ENCODE measurements around the gene PTGES2.

PTGES2 gene

GRCh38 chr9:128148509-128149000, 21.0 kb upstream of the PTGES2 start:
- DNase-seq (ENCODE audit: insufficient read length, low spot score): no peak
- TF ChIP-seq POLR2A (IDR thresholded peaks at IDR 0.05; ENCODE audit: low read depth, low read length): no peak
- no peak for TF ChIP-seq TAF1 (IDR thresholded peaks at IDR 0.05; ENCODE audit: low read depth, low read length)
- TF ChIP-seq SPI1 (IDR thresholded peaks at IDR 0.05; ENCODE audit: low read depth, low read length): no peak
- no peak for TF ChIP-seq POLR2AphosphoS5 (IDR thresholded peaks at IDR 0.05; ENCODE audit: low read depth, low read length)
- no peak for TF ChIP-seq POU2F2 (IDR thresholded peaks at IDR 0.05; ENCODE audit: low read depth, low read length)
- no peak for TF ChIP-seq PAX5 (IDR thresholded peaks at IDR 0.05; ENCODE audit: insufficient read depth, low read length, severe bottlenecking)
- no peak for FAIRE-seq

DNA sequence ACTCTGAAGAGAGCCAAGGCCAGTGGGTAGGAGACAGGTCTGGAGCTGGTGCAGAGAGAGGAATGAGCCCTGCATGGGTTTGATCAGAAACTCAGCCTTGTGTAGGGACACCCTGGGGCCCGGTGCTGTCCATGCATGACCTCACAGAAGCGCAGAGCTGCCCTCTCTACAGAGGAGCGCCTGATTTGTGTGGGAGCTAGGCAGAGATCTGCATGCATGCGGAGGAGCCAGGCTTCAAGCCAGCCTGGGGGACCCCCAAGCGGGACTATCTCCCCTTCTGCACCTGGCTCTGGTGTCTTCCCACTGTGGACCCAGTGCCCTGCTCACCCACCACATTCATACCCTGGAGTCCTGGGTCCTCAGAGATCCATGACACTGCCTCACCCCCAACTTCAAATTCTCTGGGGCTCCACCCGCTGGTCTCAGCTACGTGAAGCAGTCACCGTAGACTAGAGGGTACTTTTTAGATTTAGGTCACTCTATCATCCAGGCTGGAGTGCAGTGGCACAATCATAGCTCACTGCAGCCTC, 19.1 kb upstream of the PTGES2 start:
- FAIRE-seq: no peak
- no peak for DNase-seq (ENCODE audit: insufficient read length, low spot score)
- TF ChIP-seq SPI1 (IDR thresholded peaks at IDR 0.05; ENCODE audit: low read depth, low read length) (no peak), POLR2AphosphoS5 (IDR thresholded peaks at IDR 0.05; ENCODE audit: low read depth, low read length) (no peak), POU2F2 (IDR thresholded peaks at IDR 0.05; ENCODE audit: low read depth, low read length) (no peak), PAX5 (IDR thresholded peaks at IDR 0.05; ENCODE audit: insufficient read depth, low read length, severe bottlenecking) (no peak), TAF1 (IDR thresholded peaks at IDR 0.05; ENCODE audit: low read depth, low read length) (no peak), POLR2A (IDR thresholded peaks at IDR 0.05; ENCODE audit: low read depth, low read length) (no peak)

GRCh38 chr9:128145951-128146351, 18.4 kb upstream of the PTGES2 start:
- DNase-seq (ENCODE audit: insufficient read length, low spot score) (no peak), FAIRE-seq (no peak)

GRCh38 chr9:128145536-128145935, 18.0 kb upstream of the PTGES2 start:
- DNase-seq (ENCODE audit: insufficient read length, low spot score) (no peak), FAIRE-seq (no peak)
- TF ChIP-seq POU2F2 (IDR thresholded peaks at IDR 0.05; ENCODE audit: low read depth, low read length) (no peak), POLR2AphosphoS5 (IDR thresholded peaks at IDR 0.05; ENCODE audit: low read depth, low read length) (no peak), TAF1 (IDR thresholded peaks at IDR 0.05; ENCODE audit: low read depth, low read length) (no peak), SPI1 (IDR thresholded peaks at IDR 0.05; ENCODE audit: low read depth, low read length) (no peak), POLR2A (IDR thresholded peaks at IDR 0.05; ENCODE audit: low read depth, low read length) (no peak), PAX5 (IDR thresholded peaks at IDR 0.05; ENCODE audit: insufficient read depth, low read length, severe bottlenecking) (no peak)

More at GRCh38 chr9:128145951-128146351, 18.4 kb upstream of the PTGES2 start:
- TF ChIP-seq POLR2AphosphoS5 (IDR thresholded peaks at IDR 0.05; ENCODE audit: low read depth, low read length) (no peak), SPI1 (IDR thresholded peaks at IDR 0.05; ENCODE audit: low read depth, low read length) (no peak), TAF1 (IDR thresholded peaks at IDR 0.05; ENCODE audit: low read depth, low read length) (no peak), POU2F2 (IDR thresholded peaks at IDR 0.05; ENCODE audit: low read depth, low read length) (no peak), POLR2A (IDR thresholded peaks at IDR 0.05; ENCODE audit: low read depth, low read length) (no peak), PAX5 (IDR thresholded peaks at IDR 0.05; ENCODE audit: insufficient read depth, low read length, severe bottlenecking) (no peak)

DNA sequence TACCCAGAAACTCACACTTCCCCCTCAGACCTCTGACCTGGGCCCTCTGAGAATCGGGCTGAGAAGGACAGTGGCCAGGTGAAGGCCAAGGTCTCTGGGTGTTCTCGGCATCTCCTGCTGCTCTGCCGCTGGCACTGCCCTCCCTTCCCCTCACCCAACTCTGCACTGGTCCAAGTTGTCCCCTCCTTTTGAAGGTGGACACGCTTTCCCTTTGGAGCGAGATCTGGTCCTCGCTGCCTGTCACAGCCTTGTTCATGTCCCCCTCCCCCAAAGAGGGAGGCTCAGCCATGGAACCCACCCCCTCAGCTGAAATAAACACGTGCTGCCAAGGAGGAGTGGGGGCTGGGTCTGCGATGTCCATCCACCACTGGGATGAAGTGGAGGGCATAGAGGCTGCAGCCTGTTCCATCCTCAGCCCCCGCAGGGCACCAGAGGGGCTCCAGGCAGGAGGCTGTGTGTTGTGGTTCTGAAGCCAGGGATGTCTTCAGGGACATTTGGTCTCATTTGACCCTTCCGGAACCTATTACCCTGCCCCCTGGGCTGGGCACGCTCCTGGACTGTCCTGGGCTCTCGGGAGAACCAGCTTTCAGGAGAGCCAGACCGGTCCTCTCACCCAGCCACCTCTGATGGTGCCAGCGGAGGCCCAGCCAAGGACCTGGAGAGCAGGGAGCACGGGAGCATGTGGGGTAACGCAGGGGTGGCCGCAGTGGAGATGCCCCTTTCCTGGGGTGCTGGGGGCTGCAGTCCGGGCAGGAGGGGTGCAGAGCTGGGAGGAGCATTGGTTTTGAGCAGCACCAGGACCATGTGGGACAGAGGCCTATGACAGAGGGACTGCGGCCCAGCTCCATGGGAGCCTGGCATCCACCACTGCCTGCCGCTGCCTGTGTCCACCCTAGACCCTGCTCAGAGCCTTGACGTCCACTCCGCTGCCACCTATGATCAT, 17.0 kb upstream of the PTGES2 start:
- DNase-seq (ENCODE audit: insufficient read length, low spot score): no peak
- no peak for TF ChIP-seq TAF1 (IDR thresholded peaks at IDR 0.05; ENCODE audit: low read depth, low read length)
- TF ChIP-seq POLR2AphosphoS5 (IDR thresholded peaks at IDR 0.05; ENCODE audit: low read depth, low read length): no peak
- no peak for TF ChIP-seq PAX5 (IDR thresholded peaks at IDR 0.05; ENCODE audit: insufficient read depth, low read length, severe bottlenecking)
- no peak for TF ChIP-seq POLR2A (IDR thresholded peaks at IDR 0.05; ENCODE audit: low read depth, low read length)
- TF ChIP-seq POU2F2 (IDR thresholded peaks at IDR 0.05; ENCODE audit: low read depth, low read length): no peak
- FAIRE-seq: no peak

GRCh38 chr9:128143525-128144238, 16.2 kb upstream of the PTGES2 start:
- FAIRE-seq (no peak), DNase-seq (ENCODE audit: insufficient read length, low spot score) (no peak)
- TF ChIP-seq SPI1 (IDR thresholded peaks at IDR 0.05; ENCODE audit: low read depth, low read length): no peak
- TF ChIP-seq POLR2AphosphoS5 (IDR thresholded peaks at IDR 0.05; ENCODE audit: low read depth, low read length): no peak
- no peak for TF ChIP-seq PAX5 (IDR thresholded peaks at IDR 0.05; ENCODE audit: insufficient read depth, low read length, severe bottlenecking)
- TF ChIP-seq POU2F2 (IDR thresholded peaks at IDR 0.05; ENCODE audit: low read depth, low read length): no peak
- TF ChIP-seq TAF1 (IDR thresholded peaks at IDR 0.05; ENCODE audit: low read depth, low read length): no peak
- TF ChIP-seq POLR2A (IDR thresholded peaks at IDR 0.05; ENCODE audit: low read depth, low read length): no peak

- FAIRE-seq (no peak), DNase-seq (ENCODE audit: insufficient read length, low spot score) (no peak)
- TF ChIP-seq PAX5 (IDR thresholded peaks at IDR 0.05; ENCODE audit: insufficient read depth, low read length, severe bottlenecking): no peak
- TF ChIP-seq POLR2A (IDR thresholded peaks at IDR 0.05; ENCODE audit: low read depth, low read length): no peak
- no peak for TF ChIP-seq POU2F2 (IDR thresholded peaks at IDR 0.05; ENCODE audit: low read depth, low read length)
- no peak for TF ChIP-seq SPI1 (IDR thresholded peaks at IDR 0.05; ENCODE audit: low read depth, low read length)
Measured at GRCh38 chr9:128142596-128142995, 15.1 kb upstream of the PTGES2 start.

GRCh38 chr9:128142061-128142460, 14.5 kb upstream of the PTGES2 start:
- DNase-seq (ENCODE audit: insufficient read length, low spot score) (no peak), FAIRE-seq (no peak)
- TF ChIP-seq SPI1 (IDR thresholded peaks at IDR 0.05; ENCODE audit: low read depth, low read length) (no peak), POU2F2 (IDR thresholded peaks at IDR 0.05; ENCODE audit: low read depth, low read length) (no peak), POLR2A (IDR thresholded peaks at IDR 0.05; ENCODE audit: low read depth, low read length) (no peak), TAF1 (IDR thresholded peaks at IDR 0.05; ENCODE audit: low read depth, low read length) (no peak), PAX5 (IDR thresholded peaks at IDR 0.05; ENCODE audit: insufficient read depth, low read length, severe bottlenecking) (no peak), POLR2AphosphoS5 (IDR thresholded peaks at IDR 0.05; ENCODE audit: low read depth, low read length) (no peak)

DNA sequence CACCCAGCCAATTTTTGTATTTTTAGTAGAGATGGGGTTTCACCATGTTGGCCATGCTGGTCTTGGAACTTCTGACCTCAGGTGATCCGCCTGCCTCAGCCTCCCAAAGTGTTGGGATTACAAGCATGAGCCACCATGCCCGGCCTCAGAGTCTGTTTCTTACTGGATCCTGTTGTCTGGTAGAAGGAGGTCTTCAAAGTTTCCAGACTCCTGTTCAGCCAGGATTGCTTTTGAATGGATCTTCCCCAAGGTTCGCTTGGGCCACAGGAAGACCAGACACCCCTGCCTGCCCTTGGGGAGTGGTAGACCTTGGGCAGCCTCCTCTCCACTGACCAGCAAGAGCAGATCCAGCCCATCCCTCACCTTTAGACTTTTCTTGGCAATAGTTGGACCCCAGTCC, 14.1 kb upstream of the PTGES2 start:
- DNase-seq (ENCODE audit: insufficient read length, low spot score) (no peak), FAIRE-seq (no peak)
- TF ChIP-seq POU2F2 (IDR thresholded peaks at IDR 0.05; ENCODE audit: low read depth, low read length): no peak
- no peak for TF ChIP-seq PAX5 (IDR thresholded peaks at IDR 0.05; ENCODE audit: insufficient read depth, low read length, severe bottlenecking)
- no peak for TF ChIP-seq SPI1 (IDR thresholded peaks at IDR 0.05; ENCODE audit: low read depth, low read length)
- TF ChIP-seq TAF1 (IDR thresholded peaks at IDR 0.05; ENCODE audit: low read depth, low read length): no peak
- TF ChIP-seq POLR2AphosphoS5 (IDR thresholded peaks at IDR 0.05; ENCODE audit: low read depth, low read length): no peak
- no peak for TF ChIP-seq POLR2A (IDR thresholded peaks at IDR 0.05; ENCODE audit: low read depth, low read length)
